MG63 (cell line): Measurements from ENCODE around the gene TBCE. TPM values are rescaled to one million over a fixed set of nuclear protein-coding genes. Genes with fewer than 3 reads are reported as not detected.
"Not testable (repeated sequence)": the region's sequence is repeated elsewhere in the genome, so short reads cannot be mapped to it uniquely, and the experiment has no call there.

ENCODE experiments used
- DNase-seq: peaks from one replicate; pipeline ENCODE4 v3.0.0-alpha.2; 2020
- H3K27me3 ChIP-seq: fragments of 250-450 bp; sonication (Bioruptor Pico); 2 replicates; pipeline ENCODE4 v1.5.1; 2020; ENCODE audit warnings: mild to moderate bottlenecking, moderate library complexity
- H3K36me3 ChIP-seq: fragments of 250-450 bp; sonication (Bioruptor Pico); 2 replicates; pipeline ENCODE4 v1.5.1; 2020; ENCODE audit warnings: mild to moderate bottlenecking, moderate library complexity
- H3K4me3 ChIP-seq: fragments of 250-450 bp; sonication (Bioruptor Pico); 2 replicates; pipeline ENCODE4 v1.5.1; 2020; ENCODE audit warnings: mild to moderate bottlenecking, moderate library complexity
- H3K9me3 ChIP-seq: fragments of 250-450 bp; sonication (Bioruptor Pico); 2 replicates; pipeline ENCODE4 v1.5.1; 2020; ENCODE audit warnings: mild to moderate bottlenecking, moderate library complexity
- total RNA-seq: library from RNA; depleted of rRNA; stranded (reverse); fragments of >200 nt; shearing (Covaris generic); gene quantifications from 2 replicates; pipeline ENCODE4 v1.2.3, GENCODE V29; 2014; ENCODE audit warnings: low replicate concordance

The TBCE gene
- total RNA-seq, 1 experiment from 2014 or later: 63.4 TPM

GRCh38 chr1:235457856-235458255 lies 90.6 kb downstream of the TBCE start:
- H3K4me3 ChIP-seq, H3K9me3 ChIP-seq, H3K27me3 ChIP-seq, DNase-seq: not testable (repeated sequence)
- peaks cover 33% of the 10 kb centered on the region for H3K36me3 ChIP-seq

- Histone ChIP-seq H3K27me3 (no peaks in the 10 kb centered on the region), H3K9me3 (no peaks in the 10 kb centered on the region), H3K4me3 (no peak overlapping the region), H3K36me3 (peaks cover 23% of the 10 kb centered on the region)
- DNase-seq: no peak
Observed at GRCh38 chr1:235460770-235461169, 93.5 kb downstream of the TBCE start.

GRCh38 chr1:235461954-235462353 lies 94.7 kb downstream of the TBCE start:
- no peak for DNase-seq
- Histone ChIP-seq H3K27me3 (no peaks in the 10 kb centered on the region), H3K4me3 (no peak overlapping the region), H3K36me3 (peaks cover 22% of the 10 kb centered on the region), H3K9me3 (no peaks in the 10 kb centered on the region)

GRCh38 chr1:235462832-235463231 lies 95.6 kb downstream of the TBCE start:
- H3K9me3 ChIP-seq, H3K4me3 ChIP-seq, H3K27me3 ChIP-seq, DNase-seq: not testable (repeated sequence)
- H3K36me3 ChIP-seq: peaks cover 26% of the 10 kb centered on the region

GRCh38 chr1:235465066-235465465 lies 97.8 kb downstream of the TBCE start:
- Histone ChIP-seq H3K9me3 (no peaks in the 10 kb centered on the region), H3K4me3 (no peak overlapping the region), H3K27me3 (no peaks in the 10 kb centered on the region), H3K36me3 (peaks cover 27% of the 10 kb centered on the region)
- no peak for DNase-seq

GRCh38 chr1:235468004-235468403 lies 100.8 kb downstream of the TBCE start:
- Histone ChIP-seq H3K27me3 (no peaks in the 10 kb centered on the region), H3K9me3 (no peaks in the 10 kb centered on the region), H3K4me3 (no peak overlapping the region), H3K36me3 (peaks cover 35% of the 10 kb centered on the region)
- DNase-seq: no peak

GRCh38 chr1:235468970-235469369 lies 101.7 kb downstream of the TBCE start:
- no peaks in the 10 kb centered on the region for H3K27me3 ChIP-seq
- peaks cover 39% of the 10 kb centered on the region for H3K36me3 ChIP-seq
- no peak overlapping the region for H3K4me3 ChIP-seq
- H3K9me3 ChIP-seq: no peaks in the 10 kb centered on the region
- DNase-seq: no peak

GRCh38 chr1:235469897-235470296 lies 102.7 kb downstream of the TBCE start:
- H3K36me3 ChIP-seq: peaks cover 33% of the 10 kb centered on the region
- H3K9me3 ChIP-seq, DNase-seq, H3K4me3 ChIP-seq, H3K27me3 ChIP-seq: not testable (repeated sequence)

GRCh38 chr1:235470741-235471439 lies 103.7 kb downstream of the TBCE start:
- Histone ChIP-seq H3K27me3 (no peaks in the 10 kb centered on the region), H3K36me3 (peaks cover 29% of the 10 kb centered on the region), H3K4me3 (no peak overlapping the region), H3K9me3 (no peaks in the 10 kb centered on the region)
- no peak for DNase-seq

- DNase-seq: peak; percentile 8
- no peaks in the 10 kb centered on the region for H3K9me3 ChIP-seq
- peaks cover 35% of the 10 kb centered on the region for H3K36me3 ChIP-seq
- no peak overlapping the region for H3K4me3 ChIP-seq
- no peaks in the 10 kb centered on the region for H3K27me3 ChIP-seq
Observed at GRCh38 chr1:235473806-235474205, 106.6 kb downstream of the TBCE start.

- H3K27me3 ChIP-seq: no peaks in the 10 kb centered on the region
- H3K36me3 ChIP-seq: peaks cover 53% of the 10 kb centered on the region
- no peak for DNase-seq
- no peaks in the 10 kb centered on the region for H3K9me3 ChIP-seq
- no peak overlapping the region for H3K4me3 ChIP-seq
Observed at GRCh38 chr1:235483090-235483489, 115.9 kb downstream of the TBCE start.

- Histone ChIP-seq H3K36me3 (peaks cover 50% of the 10 kb centered on the region), H3K9me3 (no peaks in the 10 kb centered on the region), H3K4me3 (no peak overlapping the region), H3K27me3 (no peaks in the 10 kb centered on the region)
- no peak for DNase-seq
Observed at GRCh38 chr1:235485558-235485957, 118.3 kb downstream of the TBCE start.

- H3K4me3 ChIP-seq: no peak overlapping the region
- no peaks in the 10 kb centered on the region for H3K27me3 ChIP-seq
- no peaks in the 10 kb centered on the region for H3K9me3 ChIP-seq
- DNase-seq: no peak
- peaks cover 53% of the 10 kb centered on the region for H3K36me3 ChIP-seq
Observed at GRCh38 chr1:235486321-235486720, 119.1 kb downstream of the TBCE start.

GRCh38 chr1:235491644-235492043 lies 124.4 kb downstream of the TBCE start:
- Histone ChIP-seq H3K36me3 (peaks cover 60% of the 10 kb centered on the region), H3K27me3 (no peaks in the 10 kb centered on the region), H3K9me3 (no peaks in the 10 kb centered on the region), H3K4me3 (no peak overlapping the region)
- DNase-seq: no peak

GRCh38 chr1:235494531-235494930 lies 127.3 kb downstream of the TBCE start:
- Histone ChIP-seq H3K9me3 (no peaks in the 10 kb centered on the region), H3K36me3 (peaks cover 56% of the 10 kb centered on the region), H3K27me3 (no peaks in the 10 kb centered on the region), H3K4me3 (no peak overlapping the region)
- DNase-seq: no peak

- H3K27me3 ChIP-seq: no peaks in the 10 kb centered on the region
- no peak overlapping the region for H3K4me3 ChIP-seq
- H3K9me3 ChIP-seq: no peaks in the 10 kb centered on the region
- peaks cover 53% of the 10 kb centered on the region for H3K36me3 ChIP-seq
- DNase-seq: no peak
Observed at GRCh38 chr1:235495030-235495429, 127.8 kb downstream of the TBCE start.

GRCh38 chr1:235495551-235495950 lies 128.3 kb downstream of the TBCE start:
- no peak for DNase-seq
- Histone ChIP-seq H3K36me3 (peaks cover 50% of the 10 kb centered on the region), H3K4me3 (no peak overlapping the region), H3K27me3 (no peaks in the 10 kb centered on the region), H3K9me3 (no peaks in the 10 kb centered on the region)

GRCh38 chr1:235500971-235501540 lies 133.8 kb downstream of the TBCE start:
- Histone ChIP-seq H3K36me3 (peaks cover 11% of the 10 kb centered on the region), H3K27me3 (no peaks in the 10 kb centered on the region), H3K4me3 (no peak overlapping the region), H3K9me3 (no peaks in the 10 kb centered on the region)
- DNase-seq: no peak
